NCI-H128 (cell line): Measurements from ENCODE around the gene CHADL.

Experiments used
- DNase-seq: peaks from one replicate; lab custom pipeline; 2025; ENCODE audit not compliant: unreplicated experiment; lab: John Stamatoyannopoulos, UW

The CHADL gene

DNA sequence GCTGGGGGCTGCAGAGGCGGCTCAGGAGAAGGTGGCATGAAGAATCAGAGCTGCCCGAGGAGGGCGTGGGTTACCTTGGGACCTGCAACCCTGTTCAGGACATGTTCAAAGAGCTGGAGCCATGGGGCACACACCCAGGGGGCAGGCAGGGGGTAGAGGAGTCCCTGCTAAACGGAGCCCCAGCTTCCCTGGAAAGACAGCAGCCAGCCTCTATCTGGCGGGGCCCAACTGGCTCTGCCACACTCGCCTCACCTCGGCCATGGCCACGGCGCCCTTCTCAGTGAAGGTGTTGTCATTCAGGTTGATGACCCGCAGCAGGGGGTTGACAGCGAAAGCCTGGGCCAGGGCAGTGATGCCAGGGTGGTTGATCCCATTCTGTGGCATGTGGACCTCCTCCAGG is 17.0 kb upstream of the CHADL start:
- no peak for DNase-seq

DNA sequence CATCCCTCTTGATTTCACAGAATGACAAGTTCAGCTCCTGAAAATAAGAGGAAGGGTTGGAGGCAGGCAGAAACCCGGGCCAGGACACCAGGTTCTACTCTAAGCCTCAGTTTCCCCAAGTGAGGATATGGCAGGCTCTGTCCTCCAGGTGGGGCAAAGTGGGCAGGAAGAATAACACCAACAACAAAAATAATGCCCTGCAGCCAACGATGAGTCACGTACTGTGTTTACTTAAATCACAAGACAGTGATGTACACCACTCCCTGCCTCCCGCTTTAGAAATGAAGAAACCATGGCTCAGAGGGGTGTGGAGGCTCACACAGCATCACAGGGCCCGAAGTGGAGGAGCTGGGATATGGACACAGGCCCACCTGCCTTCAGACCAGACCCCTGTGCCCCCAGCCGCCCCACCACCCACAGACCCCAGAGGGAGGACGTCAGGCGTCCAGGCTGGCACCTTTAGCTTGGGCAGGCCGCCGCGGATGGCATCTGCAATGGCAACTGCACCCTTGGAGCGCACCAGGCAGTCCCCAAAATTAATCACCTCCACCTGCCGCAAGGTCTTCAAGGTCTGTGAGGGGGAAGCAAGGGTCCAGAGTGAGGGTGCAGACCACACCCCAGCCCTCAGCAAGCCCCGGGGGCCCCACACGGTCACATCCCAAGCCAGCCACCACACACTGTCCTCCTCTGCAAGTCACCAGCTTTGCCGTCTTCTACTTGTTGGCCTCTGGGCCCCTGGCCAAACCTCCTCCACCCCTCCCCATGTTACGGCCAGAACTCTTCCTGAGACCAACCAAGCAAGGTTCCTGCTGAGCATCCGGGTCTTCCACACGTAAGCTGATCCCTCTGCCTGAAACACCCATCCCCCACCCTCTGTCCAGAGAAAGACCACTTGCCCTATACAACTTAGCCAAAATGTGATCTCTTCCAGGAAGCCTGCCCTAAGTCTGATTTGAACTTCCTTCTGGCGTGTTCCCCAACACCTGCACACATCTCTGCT is 15.8 kb upstream of the CHADL start:
- DNase-seq = no peak

DNA sequence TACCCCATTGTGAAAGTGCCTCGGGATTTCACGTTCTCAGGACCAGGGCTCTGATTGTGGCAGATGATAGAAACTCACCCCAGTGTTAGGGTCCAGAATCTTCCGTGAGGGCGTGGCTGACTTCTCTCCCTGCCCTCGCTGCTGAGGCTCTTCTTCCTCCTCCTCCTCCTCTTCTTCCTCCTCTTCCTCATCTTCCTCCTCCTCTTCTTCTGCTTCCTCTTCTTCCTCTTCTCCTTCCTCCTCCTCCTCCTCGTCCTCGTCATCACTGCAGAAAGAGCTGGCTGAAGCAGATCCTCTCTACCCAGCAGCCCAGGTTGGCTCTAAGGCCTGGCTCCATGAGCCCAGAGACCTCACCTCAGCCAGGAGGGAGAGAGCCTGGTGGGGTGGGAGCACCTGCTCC is 13.5 kb upstream of the CHADL start:
- DNase-seq = no peak

DNA sequence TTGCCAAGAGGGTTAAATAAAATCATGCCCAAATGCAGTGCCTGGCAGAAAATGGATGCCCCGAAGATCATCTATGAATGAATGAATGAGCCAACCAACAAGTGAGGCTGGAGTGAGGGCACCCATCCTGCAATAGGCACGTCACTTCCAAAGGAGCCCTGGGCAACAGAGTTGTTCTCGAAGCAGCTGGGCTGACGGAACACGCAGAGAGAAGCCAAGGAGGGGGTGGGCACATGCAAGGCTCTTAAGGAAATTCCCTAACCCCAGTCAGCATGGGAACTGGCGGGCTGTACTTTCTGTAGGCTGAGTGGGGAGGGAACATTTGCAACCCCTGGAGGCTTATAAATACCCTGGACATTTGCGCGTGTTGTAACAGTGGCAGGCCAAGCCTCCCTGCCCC is 11.6 kb upstream of the CHADL start:
- no peak for DNase-seq

DNA sequence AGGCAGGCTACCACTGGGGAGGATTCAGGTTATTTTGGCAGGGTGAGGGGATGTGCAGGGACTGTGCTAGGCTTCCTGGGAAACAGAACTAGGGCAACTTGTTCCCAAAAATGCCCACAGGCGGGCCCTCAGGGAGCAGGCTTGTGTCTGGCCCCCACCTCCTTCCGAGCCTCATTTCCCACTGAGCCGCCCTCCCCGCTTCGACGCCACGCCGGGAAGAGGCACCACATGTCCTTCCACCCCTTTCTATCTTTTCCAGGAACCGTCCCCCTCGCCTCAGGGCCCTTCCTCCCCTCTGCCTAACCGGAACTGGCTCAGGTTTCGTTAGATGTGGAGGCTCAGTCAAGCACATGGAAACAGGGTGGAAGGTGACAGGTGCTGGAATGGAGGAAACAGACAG is 9.4 kb upstream of the CHADL start:
- DNase-seq = no peak

DNA sequence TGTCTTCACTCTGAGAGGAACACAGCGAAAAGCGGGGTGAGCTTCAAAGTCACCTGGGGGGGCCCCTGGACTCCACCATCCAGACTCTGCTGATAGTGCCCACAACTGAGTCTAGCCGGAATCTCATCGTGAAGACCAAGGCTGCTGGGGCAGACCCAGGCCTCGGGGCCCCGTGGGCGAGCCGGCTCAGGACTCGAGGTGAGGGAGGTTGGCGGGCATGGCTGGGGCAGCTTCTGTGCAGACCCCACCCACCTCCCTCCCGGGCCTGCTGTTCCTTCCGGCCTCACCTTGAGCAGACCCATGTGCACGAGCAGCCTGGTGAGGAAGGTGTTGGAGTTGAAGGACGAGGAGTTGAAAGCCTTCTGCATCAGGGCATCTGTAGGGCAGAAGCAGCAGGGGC is 8.7 kb upstream of the CHADL start:
- no peak for DNase-seq

DNA sequence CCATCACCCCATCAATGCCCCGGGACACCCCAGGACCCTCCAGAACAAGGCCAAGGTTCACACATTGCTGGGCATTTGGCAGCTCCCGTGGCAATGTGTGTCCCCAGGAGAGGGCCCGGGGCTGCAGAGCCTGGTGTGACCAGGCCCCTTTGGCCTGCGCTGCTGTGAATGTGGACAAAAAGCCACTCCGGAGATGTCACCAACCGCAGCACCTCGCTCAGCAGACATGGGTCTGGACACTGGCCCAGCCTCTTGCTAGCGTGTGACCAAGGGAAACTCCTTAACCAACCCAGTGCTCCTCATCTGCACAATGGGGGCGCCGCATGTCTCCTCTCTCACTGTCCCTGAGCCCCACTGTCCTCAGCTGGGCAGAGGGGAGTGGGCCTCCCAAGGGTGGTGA is 8.0 kb upstream of the CHADL start:
- DNase-seq = no peak

DNA sequence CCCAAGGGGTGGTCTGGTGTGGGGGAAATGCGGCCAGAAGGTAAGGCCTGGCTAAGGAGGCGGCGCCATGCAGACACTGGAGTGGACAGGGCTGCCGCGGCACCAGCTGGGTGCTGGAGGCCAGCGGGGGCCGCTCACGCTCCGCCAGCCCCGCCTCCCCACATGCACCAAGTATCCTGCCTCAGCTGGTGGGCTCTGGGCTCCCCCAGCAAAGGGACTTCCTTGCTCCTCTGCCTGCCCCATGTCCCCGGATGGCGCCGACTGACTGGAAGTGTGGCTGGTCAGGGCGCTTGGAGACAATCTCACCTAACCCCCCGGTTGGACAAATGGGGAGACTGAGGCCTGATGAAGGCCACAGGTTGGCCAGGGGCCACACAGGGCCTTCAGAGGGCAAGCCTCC is 7.6 kb upstream of the CHADL start:
- DNase-seq = no peak

DNA sequence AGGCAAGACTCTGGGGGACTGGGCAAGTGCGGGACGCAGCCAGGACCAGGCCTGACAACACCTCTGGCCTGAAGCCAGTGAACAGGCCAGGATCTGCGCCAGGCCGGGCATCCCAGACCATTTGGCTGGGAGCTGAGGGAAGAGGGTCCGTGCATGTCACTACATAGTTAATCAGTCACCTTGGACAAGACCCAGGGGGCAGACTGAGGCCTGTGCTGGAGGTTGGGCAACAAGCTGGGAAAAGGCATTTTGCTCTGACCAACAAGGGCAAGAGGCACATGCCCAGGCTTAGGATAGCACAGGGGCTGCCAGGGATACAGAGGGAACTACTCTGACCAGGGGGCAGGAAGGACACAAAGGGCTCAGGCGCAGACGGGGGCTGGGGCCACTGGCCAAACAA is 7.0 kb upstream of the CHADL start:
- DNase-seq = no peak

DNA sequence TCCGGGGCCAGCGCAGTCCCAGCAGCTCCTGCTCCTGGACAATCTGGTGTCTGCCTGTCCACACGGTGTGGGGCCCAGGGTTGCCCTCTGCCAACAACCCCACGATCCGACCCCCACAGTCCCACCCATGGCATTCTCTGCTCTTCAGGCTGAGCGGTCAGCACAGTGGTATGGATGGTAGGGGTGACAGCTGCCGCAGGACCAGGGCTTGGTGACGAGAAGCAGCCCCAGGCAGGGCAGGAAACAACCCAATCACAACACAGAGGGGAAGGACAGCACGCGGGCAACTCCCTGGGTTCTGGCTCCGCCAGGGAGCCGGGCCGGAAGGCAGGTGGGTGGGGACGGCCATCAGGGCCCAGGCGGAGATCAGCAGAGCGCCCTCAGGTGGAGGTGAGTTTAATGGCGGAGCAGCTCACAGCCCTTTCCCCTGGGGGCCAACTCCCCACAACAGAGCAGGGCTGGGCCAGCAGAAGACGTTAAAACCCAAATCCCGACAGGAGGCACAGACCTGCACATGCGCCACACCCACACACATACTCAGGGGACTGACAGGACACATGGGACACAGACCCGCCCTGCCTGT is 5.3 kb upstream of the CHADL start:
- no peak for DNase-seq

DNA sequence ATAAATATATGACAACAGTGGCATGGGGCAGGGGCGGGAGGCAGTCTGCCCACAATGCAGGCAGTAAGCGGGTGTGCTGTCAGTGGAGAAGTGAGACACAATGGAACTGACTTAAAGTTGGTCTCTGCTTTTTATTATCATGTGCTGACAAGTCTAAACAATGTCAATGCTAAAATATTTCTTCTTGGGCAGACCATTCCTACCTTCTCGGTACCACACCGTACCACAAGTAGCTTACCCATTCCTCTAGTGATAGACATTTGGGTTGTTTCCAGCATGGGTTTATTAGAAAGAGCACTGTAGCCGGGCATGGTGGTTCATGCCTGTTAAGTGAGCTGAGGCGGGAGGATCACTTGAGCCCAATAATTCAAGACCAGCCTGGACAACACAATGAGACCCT is 2.6 kb upstream of the CHADL start:
- no peak for DNase-seq

DNA sequence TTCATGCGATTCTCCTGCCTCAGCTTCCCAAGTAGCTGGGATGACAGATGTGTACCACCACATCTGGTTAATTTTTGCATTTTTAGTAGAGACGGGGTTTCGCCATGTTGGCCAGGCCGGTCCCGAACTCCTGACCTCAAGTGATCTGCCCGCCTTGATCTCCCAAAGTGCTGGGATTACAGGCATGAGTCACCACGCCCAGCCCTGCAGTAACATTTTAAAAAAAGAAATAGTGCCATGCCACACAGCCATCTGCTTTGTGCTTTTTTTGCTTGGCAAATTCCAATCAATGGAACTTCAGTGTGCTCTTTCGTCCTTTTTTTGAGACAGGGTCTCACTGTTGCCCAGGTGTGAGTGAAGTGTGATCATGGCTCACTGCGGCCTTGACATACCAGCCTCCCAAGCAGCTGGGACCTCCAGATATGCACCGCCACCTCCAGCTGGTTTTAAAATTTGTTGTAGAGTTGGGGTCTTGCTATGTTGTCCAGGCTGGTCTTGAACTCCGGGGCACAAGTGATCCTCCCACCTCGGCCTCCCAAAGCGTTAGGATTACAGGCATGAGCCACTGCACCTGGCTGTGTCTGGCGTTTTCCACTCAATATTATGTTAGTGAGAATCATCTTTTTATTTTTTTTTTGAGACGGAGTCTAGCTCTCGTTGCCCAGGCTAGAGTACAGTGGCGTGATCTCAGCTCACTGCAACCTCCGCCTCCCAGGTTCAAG is 1.8 kb upstream of the CHADL start:
- no peak for DNase-seq

DNA sequence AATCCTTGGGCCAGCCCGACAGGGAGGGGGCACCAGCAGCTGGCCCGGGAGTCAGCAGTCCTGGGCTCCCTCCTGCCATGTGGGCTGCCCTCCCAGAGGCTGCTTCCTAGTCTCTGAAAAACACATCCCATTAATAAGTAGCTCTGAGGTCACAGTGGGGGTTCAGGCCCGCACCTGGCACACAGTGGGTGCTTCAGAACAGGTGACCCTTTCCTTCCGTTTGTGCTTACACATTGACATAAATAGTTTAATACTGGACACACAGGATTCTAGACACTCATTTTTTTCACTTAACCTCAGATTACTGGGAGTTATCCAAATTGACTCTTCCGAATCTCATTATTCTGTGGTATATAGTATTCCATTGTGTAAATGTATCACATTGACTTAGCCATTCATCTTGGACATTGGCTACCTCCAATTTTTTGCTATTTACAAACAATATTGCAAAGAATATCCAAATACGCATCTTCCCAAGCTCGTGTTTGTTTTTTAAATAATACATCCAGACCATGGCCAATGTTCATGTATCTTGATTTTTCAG is 474 bp upstream of the CHADL start:
- DNase-seq = no peak

DNA sequence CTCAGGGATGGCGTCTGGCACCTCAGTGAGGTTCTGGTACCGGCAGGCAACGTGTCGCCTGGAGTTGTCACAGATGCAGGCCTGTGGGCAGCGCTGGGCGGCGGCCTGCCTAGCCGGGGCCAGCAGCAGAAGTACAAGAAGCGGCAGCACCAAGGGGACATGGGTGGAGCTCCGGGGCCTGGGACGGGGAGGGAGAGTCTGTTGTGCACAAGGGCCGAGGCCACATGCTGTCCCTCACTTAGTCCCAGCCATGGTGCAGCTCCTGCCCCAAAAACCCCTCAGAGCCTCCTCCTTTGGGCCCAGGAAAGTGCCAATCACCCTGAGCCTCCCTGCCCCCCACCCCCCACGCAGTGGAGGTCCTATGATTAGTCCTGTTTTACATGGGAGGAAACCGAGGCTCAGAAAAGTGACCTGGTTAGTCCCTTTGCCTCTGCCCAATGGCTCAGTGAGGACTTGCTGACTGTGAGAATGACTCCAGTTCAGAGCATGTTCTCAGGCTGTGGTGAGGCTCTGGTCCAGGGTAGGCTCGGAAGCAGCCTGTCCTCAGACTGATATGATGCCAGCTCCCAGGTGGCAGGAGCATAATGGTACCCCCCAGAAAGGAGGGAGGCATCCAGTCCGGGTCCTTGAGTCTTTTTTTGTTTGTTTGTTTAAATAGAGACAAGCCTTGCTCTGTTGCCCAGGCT is 1.1 kb downstream of the CHADL start:
- DNase-seq = no peak

DNA sequence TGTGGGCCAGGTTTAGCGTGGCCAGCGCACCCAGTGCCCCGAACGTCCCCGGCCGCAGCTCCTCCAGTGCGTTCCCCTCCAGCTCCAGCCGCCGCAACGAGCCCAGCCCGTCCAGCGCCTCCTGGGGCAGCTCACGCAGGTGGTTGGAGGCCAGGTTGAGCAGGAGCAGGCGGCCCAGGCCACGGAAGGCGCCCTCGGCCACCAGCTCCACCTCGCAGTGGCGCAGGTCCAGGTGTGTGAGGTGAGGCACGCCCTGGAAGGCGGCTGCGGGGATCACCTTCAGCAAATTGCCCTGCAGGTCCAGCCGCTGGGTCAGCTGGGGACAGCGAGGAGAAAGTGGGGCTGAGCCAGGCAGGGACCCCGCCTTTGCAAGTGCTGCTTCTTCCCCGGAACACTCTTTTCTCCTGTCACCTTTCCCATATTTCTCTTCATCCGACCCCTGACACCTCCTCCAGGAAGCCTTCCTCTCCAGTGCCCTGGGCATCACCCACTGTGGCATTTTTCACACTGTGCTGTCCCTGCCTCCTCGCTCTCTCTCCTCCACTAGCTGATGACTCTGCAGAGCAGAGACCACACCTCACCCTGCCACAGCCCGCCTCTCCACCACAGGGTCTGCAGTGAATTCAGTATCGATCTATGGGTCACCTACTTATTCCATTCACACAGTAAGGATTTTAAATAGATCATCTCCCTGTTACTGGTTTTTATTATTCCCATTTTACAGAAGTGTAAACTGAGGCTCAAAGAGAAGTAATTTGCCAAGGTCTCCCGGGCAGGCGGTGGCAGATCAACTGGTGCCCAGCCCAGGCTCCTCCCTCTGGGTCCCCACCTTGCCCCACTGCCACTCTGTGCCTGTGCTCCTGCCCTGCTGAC is 1.9 kb downstream of the CHADL start:
- no peak for DNase-seq

DNA sequence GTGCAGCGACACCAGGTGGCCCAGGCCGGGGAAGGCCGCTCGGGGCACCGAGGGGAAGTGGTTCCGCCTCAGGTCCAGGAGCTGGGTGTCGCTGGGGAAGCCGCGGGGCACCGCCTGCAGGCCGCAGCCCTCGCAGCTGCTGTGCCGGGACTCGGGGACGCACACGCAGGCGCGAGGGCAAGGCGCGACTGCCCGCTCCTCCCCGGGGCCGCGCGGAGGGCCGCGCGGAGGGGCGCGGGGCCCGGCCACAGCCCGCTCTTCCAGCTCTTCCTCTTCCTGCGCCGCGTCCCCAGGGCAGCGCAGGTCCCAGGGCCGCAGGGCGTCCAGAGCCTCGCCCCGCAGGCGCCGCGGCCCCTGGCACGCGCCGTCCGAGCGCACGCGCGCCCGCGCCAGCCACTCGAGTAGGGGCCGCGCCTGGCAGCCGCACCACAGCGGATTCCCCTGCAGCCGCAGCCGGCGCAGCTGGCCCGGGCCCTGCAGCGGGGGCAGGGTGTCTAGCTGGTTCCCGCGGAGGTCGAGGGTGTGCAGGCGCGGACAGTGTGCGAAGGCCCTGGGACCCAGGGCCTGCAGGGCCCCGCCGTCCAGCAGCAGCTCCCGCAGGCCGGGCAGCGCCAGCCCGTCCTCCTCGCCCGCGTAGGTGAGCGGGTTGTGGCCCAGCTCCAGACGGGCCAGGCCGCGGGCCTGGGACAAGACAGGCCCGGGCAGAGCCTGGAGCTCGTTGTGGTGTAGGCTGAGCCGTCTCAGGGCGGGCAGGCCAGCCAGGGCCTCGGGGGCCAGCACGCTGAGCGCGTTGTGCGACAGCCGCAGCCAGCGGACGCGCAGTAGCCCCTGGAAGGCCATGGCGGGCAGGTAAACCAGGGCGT is 2.8 kb downstream of the CHADL start:
- peak; percentile 52 for DNase-seq

DNA sequence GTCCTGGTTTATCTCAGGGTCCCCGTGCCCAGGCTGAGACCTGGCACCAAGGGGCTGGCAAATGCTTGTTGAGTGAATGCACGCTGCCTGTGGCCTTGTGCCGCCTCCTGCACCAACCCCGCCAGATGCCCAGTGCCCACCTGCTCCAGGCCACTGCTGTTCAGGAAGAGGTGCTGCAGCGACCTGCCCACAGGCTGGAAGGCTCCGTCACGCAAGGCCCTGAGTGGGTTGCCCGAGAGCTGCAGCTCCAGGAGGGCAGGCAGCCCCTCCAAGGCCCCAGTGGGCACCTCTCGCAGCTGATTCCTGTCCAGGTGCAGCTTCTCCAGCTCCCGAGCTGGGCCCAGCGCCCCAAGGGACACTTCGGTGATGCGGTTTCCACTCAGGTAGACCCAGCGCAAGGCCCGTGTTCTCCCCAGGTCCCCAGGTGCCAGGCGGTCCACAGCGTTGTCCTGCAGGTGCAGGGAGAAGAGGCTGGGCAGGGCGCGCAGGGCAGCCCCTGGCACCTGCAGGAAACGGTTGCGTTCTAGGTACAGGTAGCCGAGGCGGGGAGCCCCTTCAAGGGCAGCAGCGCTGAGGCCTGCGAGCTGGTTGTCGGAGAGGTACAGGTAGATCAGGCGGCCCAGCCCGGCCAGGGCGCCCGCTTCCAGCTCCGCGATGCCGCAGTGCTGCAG is 3.6 kb downstream of the CHADL start:
- no peak for DNase-seq

DNA sequence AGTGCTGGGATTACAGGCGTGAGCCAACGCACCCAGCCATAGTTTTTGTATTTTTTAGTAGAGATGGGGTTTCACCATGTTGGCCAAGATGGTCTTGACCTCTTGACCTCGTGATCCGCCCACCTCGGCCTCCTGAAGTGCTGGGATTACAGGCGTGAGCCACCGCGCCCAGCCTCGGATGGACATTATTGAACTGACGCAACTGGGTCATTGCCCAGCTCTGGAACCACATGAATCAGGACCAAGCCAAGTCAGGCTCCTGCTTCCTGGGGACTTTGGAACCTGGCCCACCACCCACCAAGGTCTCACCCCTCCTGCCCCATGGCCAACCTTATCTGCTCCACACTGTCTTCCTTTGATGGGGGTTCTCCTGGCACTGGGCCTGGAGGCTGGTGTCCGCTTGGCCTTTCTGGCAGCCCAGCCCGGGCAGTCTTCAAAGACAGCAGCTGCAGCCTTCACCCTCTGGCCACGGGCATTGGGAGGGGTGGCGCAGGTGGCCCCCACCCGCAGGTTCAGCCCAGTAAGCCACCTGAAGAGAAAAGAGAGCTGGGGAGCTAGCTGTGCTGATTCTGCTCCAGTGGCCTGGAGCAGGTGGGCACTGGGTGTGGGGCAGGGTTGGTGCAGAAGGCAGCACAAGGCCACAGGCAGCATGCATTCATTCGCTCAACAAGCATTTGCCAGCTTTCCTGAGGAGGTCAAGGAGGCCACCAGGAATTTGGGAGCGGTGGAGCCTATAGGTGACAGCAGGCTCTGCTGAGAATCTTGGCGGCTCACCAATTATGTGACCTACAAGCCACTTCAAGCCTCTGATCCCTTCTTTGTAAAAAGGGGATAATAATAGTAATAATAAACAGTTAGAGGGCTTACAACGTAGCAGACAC is 5.7 kb downstream of the CHADL start:
- no peak for DNase-seq
